ENCODE data around the gene RGS14. TPM values are rescaled to one million over a fixed set of nuclear protein-coding genes. Genes with fewer than 3 reads are reported as not detected.

RGS14 gene
- total RNA-seq, 4 donors from 2014 or later, result 28.6 to 38.3 (median 37.2) TPM

- no peak for DNase-seq (ENCODE audit: low spot score in 2 of 2)
- no peak overlapping the region for H3K4me3 ChIP-seq (ENCODE audit: low read depth, poor library complexity, severe bottlenecking)
- intact Hi-C loops (cut with DNase I; ENCODE audit: low total_unique reads), result no loop called here
- TF ChIP-seq CTCF (IDR thresholded peaks at IDR 0.05) (no peak), POLR2A (IDR thresholded peaks at IDR 0.05) (no peak)
- WGBS, 2 donors, result 74 to 76% methylated on average over 6 of the region's 6 CpGs
Observed at GRCh38 chr5:177421062-177421798, 63.5 kb downstream of the RGS14 start.

Other genes with a start within 250 kb of the RGS14 start
- 10 to 100 TPM; 25.1 to 36.8 (median 34.2) TPM for gene NSD1, start 224.2 kb upstream of the RGS14 start, total RNA-seq
- 10 to 100 TPM; 52.2 to 98.5 (median 73.7) TPM for gene RAB24, start 54.2 kb upstream of the RGS14 start, total RNA-seq
- 100 to 1,000 TPM in 2 of 4 donors, 10 to 100 TPM in 2; 60.7 to 122 (median 96.7) TPM for gene PRELID1, start 54.1 kb upstream of the RGS14 start, total RNA-seq
- 10 to 100 TPM in 2 of 4 donors, 1 to 10 TPM in 2; 4.9 to 19.8 (median 13.2) TPM for gene MXD3, start 46.0 kb upstream of the RGS14 start, total RNA-seq
- gene LMAN2, start 6.3 kb upstream of the RGS14 start, total RNA-seq, result 100 to 1,000 TPM; 139 to 191 (median 166) TPM
- gene SLC34A1, start 26.5 kb downstream of the RGS14 start, total RNA-seq, result under 1 TPM in 2 of 4 donors, not detected in 2; 0.12 to 0.39 TPM
- gene PFN3, start 42.7 kb downstream of the RGS14 start, total RNA-seq, result not detected
- 10 to 100 TPM in 2 of 4 donors, 1 to 10 TPM in 2; 1.9 to 14.5 (median 10.1) TPM for gene F12, start 51.6 kb downstream of the RGS14 start, total RNA-seq
- gene GRK6, start 68.8 kb downstream of the RGS14 start, total RNA-seq, result 10 to 100 TPM; 29.5 to 56.7 (median 38.1) TPM
- gene PRR7, start 88.9 kb downstream of the RGS14 start, total RNA-seq, result 10 to 100 TPM in 1 of 4 donors, 1 to 10 TPM in 3; 5.4 to 10.2 (median 8.0) TPM
- 10 to 100 TPM; 14.0 to 65.5 (median 27.6) TPM for gene DBN1, start 115.7 kb downstream of the RGS14 start, total RNA-seq
- gene PDLIM7, start 139.7 kb downstream of the RGS14 start, total RNA-seq, result 10 to 100 TPM; 11.8 to 31.7 (median 23.5) TPM
- gene DOK3, start 151.9 kb downstream of the RGS14 start, total RNA-seq, result 1 to 10 TPM; 1.5 to 4.0 (median 2.0) TPM
- 100 to 1,000 TPM in 1 of 4 donors, 10 to 100 TPM in 3; 70.7 to 108 (median 88.6) TPM for gene DDX41, start 159.0 kb downstream of the RGS14 start, total RNA-seq
- 100 to 1,000 TPM in 1 of 4 donors, 10 to 100 TPM in 3; 57.0 to 128 (median 69.7) TPM for gene FAM193B, start 196.6 kb downstream of the RGS14 start, total RNA-seq
- 10 to 100 TPM; 70.4 to 95.7 (median 80.4) TPM for gene TMED9, start 234.3 kb downstream of the RGS14 start, total RNA-seq
- gene B4GALT7, start 242.2 kb downstream of the RGS14 start, total RNA-seq, result 10 to 100 TPM; 11.8 to 17.8 (median 16.4) TPM

All from lower leg skin (tissue), 4 donors.